C4-2B (cell line): ENCODE data around the gene LBX2.

Experiments
- ZFX ChIP-seq: fragments of 450-650 bp; IDR thresholded peaks from 2 replicates; pipeline ENCODE4 v1.6.1; 2017
- TF ChIP-seq, protein P1 (sequence below): fragments of 450-650 bp; conservative IDR thresholded peaks from 2 replicates; pipeline ENCODE4 v1.5.1; 2017; ENCODE audit warnings: mild to moderate bottlenecking

DNA sequence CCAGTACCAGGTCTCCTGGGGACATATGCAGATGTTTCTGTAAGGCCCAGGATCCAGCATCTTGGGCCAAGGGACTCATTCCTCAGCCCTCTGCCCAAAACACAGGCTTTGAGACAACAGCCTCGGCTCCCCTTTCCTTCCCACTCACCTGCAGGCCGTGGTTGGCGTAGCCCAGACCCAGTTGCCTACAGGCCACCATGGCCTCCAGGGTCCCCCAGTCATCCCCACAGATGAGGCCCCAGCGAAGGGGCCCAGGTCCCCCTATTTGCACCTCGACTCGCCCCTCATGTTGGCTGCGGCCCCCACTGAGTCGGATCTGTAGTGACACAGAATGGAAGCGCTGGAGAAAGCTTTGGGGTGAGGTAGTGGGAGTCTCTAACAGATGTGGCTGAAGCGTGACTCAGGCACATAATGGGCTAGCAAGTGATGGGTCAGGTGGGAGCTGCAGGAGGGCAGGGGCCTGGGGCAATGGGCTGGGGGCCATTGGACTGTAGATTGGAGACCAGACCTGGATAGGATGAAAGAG is 36.1 kb upstream of the LBX2 start:
- TF ChIP-seq, protein P1, sequence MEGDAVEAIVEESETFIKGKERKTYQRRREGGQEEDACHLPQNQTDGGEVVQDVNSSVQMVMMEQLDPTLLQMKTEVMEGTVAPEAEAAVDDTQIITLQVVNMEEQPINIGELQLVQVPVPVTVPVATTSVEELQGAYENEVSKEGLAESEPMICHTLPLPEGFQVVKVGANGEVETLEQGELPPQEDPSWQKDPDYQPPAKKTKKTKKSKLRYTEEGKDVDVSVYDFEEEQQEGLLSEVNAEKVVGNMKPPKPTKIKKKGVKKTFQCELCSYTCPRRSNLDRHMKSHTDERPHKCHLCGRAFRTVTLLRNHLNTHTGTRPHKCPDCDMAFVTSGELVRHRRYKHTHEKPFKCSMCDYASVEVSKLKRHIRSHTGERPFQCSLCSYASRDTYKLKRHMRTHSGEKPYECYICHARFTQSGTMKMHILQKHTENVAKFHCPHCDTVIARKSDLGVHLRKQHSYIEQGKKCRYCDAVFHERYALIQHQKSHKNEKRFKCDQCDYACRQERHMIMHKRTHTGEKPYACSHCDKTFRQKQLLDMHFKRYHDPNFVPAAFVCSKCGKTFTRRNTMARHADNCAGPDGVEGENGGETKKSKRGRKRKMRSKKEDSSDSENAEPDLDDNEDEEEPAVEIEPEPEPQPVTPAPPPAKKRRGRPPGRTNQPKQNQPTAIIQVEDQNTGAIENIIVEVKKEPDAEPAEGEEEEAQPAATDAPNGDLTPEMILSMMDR = no peak
- TF ChIP-seq ZFX = no peak
